OCI-LY3 (cell line): Measurements from ENCODE around the gene UBA52.

Experiments used
- CTCF ChIP-seq: fragments of 200-600, 300-600 bp; sonication (generic); IDR thresholded peaks from 2 replicates; pipeline ENCODE4 v1.5.1; 2014; ENCODE audit warnings: antibody characterized with exemption, low read length, low read depth
- EZH2phosphoT487 ChIP-seq: fragments of 200-600 bp; shearing (Covaris generic); IDR thresholded peaks from 2 replicates; pipeline ENCODE4 v1.6.1; 2018; ENCODE audit warnings: antibody characterized with exemption, mixed run types, low read depth

GRCh38 chr19:18601875-18602274 is 30.2 kb downstream of the UBA52 start:
- no peak for TF ChIP-seq CTCF
- TF ChIP-seq EZH2phosphoT487: no peak
